Right hindlimb (tissue), 1 donor: ENCODE measurements around the gene CCL5.
"Not testable (repeated sequence)": the region's sequence is repeated elsewhere in the genome, so short reads cannot be mapped to it uniquely, and the experiment has no call there.

Experiments used
- DNase-seq: peaks from one replicate; pipeline ENCODE4 v3.0.0-alpha.2; 2018

CCL5 gene

DNA sequence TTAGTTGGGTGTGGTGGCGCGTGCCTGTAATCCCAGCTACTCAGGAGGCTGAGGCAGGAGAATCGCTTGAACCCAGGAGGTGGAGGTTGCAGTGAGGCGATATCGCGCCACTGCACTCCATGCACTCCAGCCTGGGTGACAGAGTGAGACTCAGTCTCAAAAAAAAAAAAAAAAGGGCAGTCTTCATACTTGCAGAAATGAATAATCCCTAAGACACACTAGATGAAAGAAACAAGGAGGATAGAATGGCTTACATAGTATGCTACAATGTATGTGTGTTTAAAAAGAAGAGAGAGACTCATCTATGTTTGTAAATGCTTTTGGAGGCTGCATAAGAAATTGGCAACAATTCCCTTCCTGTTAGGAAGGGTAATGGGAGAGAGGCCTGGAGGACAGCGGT is 17.6 kb upstream of the CCL5 start:
- DNase-seq, result not testable (repeated sequence)

DNA sequence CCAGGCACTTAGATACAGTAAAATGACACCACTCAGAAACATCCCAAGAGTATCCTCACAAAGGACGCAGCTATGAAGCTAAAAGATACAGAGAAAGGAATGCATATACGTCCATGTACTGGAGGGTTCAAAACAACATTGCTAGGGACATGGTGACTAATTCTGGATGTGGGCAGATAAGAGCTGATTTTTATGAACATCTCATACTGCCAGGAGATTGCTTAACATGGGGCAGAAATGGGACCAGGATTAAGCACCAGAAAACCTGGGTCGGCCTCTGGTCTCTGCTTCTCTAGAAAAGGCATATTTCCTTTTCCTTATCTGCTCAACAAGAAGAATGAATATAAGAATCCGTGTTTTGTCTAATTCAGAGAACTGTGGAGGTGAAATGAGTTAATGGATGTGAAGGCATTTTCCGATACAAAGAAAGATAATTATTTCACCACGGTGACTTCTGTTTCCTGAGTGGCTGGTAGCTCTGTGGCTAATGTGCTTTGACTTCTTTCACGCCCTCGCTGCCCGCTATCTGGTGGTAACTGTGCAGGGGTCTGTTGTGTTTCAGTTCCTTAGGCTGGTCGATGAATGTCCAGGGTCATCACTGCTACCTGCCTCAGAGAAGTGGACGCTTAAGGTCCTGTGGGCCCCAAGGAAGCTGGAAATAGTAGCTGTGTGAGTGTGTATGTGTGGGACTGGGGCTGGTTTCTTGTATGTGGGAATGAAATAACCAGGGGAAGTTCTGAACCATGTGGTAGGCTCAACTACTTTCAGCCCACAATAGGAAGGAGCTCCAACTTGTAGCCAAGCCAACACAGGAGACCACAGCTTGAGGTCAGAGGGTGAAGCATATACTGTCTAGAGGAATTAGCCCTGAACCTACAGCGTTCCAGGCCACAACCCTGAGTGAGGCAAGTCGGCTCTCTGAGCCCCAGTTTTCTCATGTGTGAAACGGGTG is 15.8 kb upstream of the CCL5 start:
- DNase-seq, result no peak

DNA sequence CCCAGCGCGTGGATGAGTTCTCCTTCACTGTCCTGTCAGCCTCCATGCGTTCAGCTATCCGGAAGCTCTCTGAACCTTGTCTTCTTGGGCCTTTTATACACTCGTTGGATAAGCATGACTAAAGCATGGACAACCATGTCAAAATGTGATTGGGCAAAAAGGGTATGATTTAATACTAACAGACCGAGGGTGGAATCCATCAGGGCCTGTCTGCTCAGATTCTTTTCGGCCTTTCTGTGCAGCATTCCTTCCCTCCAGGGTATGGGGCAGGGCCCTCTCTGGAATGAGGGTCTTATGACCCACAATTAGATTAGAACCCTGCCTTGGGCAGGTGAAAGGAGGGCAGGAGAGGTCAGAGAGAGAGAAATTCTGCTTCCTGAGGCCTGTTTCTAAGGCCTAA is 14.0 kb upstream of the CCL5 start:
- DNase-seq, result no peak

DNA sequence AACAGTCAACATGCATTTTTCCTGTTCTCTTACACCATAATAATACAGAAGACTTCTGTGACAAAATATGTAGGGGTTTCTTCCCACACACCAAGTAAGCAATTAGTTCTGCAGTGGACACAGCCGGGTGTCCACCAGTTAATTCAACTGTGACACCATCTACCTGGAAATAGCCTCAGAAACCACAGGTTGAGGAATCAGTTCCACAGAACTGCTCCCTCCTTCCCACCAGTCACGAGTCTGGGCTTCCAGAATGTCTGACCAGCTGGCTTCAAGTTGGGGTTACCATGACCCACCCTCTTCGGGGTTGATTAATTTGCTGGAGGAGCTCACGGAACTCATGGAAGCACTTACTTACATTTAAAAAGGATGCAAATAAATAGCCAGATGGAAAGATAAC is 13.6 kb upstream of the CCL5 start:
- no peak for DNase-seq

DNA sequence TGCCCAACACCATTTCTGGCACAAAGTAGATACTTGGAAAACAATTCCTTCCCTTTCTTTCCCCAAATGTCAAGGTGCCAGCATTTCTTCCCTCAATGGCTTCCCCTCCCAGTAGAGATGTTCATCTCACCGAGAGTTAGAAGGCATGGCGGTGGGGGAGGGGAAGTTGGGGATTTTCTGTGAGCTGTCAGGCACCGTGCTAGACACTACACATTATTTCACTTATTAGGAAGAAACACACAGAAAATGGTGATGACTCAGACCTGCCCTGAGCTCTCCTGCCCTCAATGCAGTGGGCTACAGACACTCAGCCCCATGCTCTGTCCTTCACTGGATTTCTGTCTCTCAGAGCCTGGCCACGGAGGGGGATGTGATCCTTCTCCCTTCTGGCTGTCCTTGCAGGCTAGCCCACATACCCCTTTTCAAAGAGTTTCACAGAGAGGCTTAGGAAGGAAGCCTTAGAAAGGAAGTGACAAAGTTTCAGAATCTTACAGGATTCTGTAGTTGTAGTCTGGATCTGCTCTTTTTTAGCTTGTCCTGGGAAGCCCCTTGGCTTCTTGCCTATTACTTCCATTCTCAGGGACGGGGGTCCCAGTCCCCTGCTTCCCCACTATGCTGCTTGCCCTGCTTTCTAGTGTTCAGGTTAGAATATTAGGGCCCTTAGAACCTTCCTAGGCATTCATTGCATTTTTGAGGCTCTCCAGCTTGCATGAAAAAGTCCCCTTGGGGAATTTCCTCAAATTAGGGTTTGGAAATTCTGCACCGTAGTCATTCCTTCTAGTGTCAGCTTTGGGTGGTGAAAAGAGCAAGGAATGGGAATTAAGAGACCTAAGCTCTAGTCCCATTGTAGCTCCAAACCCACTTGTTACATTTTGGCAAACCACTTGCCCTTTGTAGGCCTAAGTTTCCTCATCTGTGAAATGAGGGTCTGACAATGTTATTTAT is 12.2 kb upstream of the CCL5 start:
- DNase-seq, result no peak

DNA sequence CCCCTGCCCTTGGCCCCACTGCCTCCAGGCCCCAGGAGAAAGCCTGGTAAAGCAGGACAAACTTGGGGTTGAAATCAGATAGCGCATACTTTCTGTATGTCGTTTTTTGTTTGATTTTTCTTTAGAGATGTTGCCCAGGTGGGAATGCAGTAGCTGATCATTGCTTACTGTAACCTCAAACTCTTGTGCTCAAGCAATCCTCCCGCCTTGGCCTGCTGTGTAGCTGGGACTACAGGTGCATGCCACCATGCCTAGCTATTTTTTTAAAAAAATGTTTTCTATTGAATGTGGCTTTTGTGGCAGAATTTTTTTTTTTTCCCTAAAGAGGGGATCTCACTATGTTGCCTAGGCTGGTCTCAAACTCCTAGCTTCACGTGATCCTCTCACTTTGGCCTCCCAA is 11.1 kb upstream of the CCL5 start:
- DNase-seq, result no peak

DNA sequence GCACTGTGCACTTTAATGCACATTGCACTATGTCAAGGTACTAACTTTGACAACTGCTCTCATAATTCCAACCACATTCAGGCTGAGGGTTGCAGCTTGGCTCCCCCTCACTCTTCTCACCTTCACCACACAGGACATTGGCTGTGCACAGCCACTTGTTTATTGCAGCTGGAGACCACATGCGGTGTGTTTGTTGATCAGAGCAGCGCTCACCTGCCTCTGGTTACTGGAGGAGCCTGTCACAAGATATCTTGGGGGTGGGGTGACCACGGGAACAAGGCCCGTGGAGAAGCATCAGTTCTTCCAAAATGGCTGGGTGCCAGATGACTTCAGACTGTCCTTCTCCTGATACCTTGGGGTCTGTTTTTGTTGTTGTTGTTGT is 10.6 kb upstream of the CCL5 start:
- no peak for DNase-seq

DNA sequence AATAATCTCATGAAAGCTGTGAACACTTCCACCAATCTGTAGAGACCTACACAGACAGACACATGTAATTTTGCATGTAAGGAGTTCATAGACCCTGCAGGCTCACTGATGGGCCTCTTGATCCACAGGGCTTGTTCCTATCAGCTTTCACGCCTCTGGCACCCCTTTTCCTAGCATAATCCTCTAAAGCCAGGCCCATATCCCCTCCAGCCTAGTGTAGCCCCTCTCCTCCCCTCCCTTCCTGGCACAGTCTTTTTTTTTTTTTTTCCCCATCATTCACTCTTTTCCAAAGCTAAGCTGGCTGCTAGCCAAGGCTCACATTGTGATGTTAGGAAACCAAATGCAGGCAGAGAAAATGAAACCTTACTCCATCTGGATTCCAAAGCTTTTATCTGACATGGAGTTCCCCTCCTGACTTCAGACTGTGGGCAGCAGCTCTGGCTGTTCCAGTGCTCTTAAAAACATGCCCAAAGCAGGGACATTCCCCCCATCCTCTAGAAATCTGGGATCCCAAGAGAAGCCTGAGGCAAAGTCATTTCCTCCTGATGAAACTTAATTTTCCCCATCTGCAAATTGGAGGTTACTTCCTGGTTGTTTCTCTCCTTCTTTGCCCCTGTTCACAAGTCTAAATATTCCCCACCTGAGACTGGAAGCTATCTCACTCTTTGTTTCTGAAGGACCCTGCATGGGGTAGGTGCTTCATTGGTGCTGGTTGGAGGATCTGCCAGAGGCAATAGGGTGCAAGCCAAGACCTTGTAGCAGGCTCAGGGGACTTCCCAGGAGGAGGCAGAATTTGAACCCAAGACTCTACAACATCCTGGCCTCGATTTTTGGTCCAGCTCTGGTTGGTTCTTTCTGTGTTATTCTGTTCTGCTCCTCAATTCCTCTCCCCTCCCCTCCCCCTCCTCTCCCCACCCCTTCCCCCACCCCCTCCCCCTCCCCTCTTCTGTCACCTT is 9.9 kb upstream of the CCL5 start:
- DNase-seq, result peak; percentile 41

DNA sequence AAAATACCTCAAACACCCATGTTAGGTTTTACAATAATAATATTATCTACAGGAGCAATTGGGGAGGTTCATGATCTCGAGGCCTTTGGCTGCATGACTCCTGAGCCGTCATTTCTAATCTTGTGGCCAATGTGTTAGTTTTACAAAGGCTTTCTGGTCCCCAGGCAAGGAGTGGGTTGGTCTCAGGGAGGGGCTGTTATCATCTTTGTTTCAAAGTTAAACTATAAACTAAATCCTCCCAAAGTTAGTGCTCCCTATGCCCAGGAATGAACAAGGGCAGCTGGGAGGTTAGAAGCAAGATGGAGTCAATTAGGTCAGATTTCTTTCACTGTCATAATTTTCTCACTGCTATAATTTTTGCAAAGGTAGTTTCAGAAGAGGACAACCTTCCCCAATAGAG is 9.1 kb upstream of the CCL5 start:
- no peak for DNase-seq

DNA sequence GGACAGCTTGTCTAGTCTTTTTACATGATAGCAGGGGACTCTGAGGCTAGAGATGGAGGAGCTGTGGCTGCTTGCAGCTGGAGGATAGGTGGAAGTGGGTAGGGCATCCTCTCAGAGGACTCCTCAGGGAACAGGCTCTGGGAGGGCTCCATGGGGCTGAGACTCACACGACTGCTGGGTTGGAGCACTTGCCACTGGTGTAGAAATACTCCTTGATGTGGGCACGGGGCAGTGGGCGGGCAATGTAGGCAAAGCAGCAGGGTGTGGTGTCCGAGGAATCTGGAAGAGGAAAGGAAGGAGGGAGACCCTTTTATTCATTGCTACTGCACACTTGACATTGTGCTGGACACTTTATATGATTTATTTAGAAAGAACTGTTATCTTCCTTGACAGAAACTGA is 1.8 kb downstream of the CCL5 start:
- no peak for DNase-seq

DNA sequence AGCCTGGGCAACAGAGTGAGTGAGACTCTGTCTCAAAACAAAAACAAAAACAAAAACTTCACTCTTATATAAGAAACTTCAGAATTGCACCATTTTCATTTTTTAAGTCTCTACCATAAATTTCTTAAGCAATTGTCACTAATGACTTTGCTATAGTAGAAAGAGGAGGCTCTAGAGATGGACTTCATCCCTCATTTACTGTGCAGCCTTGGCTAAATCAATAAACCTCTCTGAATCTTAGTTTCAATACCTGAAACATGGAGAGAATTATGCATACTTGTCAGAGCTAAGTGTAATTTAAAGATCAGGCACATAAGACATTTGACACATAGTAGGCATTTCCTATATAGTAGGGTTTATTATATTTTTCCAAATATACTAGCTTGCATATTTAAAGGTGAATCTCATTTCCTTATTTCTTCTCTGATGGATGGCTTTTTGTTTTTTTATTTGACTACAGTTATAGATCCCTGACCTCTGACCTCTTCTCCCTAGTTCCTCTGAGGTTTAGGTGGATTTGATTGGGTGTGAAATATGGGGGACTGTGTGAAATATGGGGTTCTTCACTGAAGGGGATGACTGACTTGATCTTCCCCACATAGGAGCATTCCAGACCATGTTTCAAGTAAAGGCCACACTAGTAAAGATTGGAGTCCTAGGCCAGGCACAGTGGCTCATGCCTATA is 2.7 kb downstream of the CCL5 start:
- no peak for DNase-seq

DNA sequence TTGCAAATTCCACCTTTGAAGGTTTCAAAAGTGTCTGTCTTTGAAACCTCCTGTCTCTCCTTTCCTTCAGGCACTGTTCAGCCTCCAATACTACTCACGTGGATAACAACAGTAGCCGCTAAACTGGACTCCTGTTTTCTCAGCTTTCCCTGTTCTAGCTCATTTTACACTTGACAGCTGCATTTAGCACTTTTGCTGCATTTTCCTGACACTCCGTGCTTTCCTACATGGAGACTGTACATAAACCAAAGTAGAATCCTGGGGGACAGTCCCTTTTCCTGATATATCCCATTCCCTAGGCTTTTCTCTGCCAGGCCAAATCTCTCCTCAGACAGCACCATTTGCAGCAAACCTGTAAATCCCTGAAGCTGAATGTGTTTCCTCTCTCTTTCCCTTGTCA is 3.6 kb downstream of the CCL5 start:
- DNase-seq, result no peak

DNA sequence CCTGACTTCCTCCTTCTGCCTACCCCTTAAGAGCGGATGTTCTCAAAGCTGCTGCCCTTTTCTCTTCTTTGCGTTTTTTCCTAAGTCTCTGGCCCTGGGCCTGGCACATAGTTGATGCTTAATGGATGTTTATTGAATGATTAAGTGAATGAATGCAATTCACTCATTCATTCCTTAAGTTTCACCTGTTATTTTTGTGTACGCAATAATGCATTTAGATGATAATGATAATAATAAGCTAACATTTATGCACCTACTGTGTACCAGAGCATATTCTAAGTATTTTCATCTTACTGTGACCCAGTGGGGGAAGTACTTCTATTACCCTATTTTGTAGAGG is 4.4 kb downstream of the CCL5 start:
- no peak for DNase-seq

DNA sequence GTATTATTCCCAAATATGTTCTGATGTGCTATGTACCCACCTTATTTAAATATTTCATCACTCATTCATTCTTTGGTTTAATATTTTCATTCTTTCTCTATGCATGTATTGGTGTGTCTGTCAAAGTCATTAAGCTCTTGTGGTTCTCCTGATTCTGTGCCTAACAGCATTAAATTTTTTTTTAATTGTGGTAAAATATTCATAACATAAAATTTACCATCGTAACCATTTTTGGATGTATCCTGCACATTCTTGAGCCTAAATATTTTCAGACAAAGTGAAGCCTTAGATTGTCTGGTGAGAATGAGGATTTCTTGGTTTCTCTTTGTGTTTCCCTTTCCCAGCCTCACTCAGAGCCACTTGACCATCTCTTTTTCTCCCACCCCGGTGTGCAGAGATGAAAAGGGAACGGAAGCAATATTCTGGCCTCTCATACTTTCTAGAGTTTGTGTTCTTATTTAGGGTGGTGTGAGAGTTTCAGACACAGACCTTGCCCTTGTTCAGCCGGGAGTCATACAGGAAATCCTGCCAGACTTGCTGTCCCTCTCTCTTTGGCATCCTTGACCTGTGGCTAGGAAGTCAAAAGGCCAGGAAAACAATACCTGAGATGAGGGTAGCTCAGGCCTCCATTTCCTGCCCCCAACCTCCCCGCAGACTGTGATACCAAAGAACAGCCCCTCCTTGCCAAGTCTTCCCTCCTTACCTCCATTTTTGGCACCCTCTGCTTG is 4.9 kb downstream of the CCL5 start:
- no peak for DNase-seq

DNA sequence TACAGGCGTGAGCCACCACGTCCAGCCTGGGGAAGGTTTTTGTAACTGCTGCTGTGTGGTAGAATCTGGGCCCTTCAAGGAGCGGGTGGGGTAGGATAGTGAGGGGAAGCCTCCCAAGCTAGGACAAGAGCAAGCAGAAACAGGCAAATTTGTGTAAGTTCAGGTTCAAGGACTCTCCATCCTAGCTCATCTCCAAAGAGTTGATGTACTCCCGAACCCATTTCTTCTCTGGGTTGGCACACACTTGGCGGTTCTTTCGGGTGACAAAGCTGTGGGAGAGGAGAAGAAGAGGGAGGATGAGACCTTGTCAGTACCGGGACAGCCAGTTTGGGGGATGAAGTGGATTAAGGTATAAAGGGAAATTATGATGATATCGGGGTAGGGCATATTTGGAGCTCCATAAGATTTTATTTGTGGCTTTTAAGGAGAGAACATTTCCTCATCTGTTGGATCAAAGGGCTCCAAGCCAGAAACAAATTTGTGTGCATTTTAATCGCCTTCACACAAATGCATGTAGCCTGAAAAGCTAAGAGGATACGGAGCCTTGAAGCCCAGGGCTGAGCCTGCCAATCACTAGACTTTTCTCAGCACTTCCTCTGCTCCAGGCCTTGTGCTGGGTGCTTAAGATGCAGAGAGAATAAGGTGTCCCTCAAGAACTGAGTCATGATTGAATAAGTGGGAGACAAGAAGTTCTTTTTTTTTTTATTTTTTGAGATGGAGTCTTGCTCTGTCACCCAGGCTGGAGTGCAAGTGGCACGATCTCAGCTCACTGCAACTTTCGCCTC is 7.8 kb downstream of the CCL5 start:
- no peak for DNase-seq

DNA sequence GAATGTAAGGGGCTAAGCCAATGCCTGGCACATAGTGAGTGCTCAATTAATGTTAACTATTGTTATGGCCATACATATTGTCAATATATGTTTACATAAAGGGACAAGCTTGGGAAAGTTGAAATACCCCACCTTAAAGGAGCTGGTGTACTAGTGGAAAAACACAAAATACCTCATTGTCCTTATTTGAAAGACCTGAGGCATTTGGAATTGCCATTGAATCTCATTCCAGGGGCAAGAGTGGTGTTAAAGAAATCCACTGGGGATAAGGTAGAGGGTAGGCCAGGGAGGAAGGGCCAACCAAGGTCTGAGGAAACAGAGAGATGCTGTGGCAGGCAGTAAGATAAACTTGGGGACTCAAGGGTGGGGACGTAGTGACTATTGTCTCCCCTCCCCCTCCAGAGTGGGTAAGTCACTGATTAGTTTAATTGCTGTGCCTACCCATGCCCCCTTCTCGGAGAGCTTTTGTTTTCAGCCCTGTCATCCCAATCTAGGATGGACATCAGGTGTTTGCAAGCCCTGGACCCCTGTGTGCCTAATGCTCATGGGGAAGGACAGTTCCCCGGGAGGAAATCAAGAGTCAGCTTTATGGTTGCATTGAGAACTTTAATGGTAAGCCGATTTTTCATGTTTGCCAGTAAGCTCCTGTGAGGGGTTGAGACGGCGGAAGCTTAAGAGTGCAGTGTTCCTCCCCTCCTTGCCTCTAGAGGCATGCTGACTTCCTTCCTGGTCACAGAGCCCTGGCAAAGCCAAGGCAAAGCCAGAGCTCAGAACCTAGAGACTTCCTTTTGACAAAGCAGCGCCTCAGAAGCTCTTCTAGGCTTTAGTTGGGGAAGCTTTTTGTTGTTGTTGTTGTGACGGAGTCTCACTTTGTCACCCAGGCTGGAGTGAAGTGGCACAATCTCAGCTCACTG is 9.0 kb downstream of the CCL5 start:
- DNase-seq, result no peak

DNA sequence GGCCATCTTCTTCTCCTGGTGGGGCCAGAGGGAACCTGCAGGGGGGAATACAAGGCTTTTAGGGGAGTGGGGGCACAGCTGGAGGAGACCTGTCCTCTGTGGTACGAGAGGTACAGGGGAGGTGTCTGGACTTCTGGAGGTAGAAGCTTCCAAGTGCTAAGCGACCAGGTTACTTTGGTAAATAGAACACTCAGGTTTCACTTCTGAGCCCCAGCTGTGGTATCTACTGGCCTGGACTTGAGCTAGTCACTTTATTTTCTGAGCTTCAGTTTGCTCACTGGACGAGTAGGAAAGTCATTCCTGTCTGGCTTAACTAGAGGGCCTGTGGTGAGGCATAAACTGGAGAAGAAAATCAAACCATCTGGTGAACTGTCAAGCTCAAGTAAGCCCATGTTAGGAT is 11.4 kb downstream of the CCL5 start, which contains the start of gene HEATR9:
Gene HEATR9, minus strand, starts transcription at position 155 of the 400 bp plus-strand sequence. Its CDS starts 149 bp downstream, at position 6.
- no peak for DNase-seq

DNA sequence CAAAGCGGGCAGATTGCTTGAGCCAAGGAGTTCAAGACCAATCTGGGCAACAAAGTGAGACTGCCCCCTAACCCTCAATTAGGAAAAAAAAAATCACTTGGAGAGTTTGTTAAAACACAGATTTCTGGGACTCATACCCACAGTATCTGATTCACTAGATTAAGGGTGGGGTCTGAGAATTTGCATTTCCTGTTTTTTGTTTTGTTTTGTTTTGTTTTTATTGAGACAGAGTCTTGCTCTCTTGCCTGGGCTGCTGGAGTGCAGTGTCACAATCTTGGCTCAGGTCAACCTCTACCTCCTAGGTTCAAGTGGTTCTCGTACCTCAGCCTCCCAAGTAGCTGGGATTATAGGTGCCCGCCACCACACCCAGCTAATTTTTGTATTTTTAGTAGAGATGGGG is 12.6 kb downstream of the CCL5 start:
- no peak for DNase-seq

DNA sequence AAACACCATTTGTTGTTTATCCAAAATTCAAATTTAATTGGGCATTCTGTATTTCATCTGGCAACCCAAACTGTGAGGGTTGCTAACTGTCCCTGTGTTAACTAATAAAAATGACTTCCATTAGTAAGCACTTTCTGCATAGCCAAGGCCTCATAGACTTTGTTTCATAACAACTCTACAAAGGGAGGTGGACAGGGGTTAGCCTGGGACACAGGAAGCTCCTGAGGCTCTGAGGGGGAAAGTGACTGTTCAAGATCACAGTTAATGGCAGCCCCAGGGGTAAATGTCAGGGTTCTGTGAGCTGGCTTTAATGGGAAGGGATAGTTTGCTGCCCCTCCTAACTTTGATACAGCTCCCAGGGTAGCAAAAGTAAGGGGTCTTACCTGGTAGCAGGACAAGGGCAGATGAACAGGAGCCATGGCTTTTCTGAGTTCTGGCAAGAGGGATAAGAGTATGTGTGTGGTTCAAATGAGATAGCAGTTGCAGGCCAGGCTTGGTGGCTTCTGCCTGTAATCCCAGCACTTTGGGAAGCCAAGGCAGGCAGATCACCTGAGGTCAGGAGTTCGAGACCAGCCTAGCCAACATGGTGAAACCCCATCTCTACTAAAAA is 13.7 kb downstream of the CCL5 start:
- no peak for DNase-seq
